ENCODE results near the gene LY6G6D. TPM values are rescaled to one million over a fixed set of nuclear protein-coding genes. Genes with fewer than 3 reads are reported as not detected.

Gene LY6G6D
- total RNA-seq, 1 experiment from 2014 or later = not detected

DNA sequence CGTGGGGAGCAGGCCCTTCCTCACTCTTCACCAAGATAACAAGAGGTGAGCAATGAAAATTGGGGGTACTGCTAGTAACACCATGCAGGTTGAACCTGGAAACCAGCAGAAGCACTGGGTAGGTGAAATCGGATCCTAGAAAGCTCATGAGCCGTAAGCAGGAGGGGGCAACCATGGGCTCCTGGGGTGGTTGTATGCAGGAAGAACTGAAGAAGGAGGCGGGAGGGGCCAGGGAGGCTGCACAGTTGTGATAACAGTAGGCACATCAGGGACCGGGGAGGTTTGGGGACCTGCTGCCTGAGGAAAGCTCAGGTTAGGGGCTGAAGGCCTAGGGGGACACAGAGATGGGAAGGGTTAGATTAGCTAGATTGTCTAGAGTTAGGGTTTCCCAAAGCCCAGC lies 28.7 kb upstream of the LY6G6D start:
- peaks cover 8% of the 10 kb centered on the region; the same call in 1 of the 2 replicates for H3K36me3 ChIP-seq (ENCODE audit: low read depth, low read length)
- no peaks in the 10 kb centered on the region for H3K79me2 ChIP-seq (ENCODE audit: low read length)
- no peaks in the 10 kb centered on the region for H4K20me1 ChIP-seq (ENCODE audit: low read length)
- ChIA-PET CTCF (no interaction called here), POLR2A (ENCODE audit: unreplicated experiment) (no interaction called here)
- DNase-seq (no peak), ATAC-seq (no peak)
- H2AFZ ChIP-seq (ENCODE audit: low read length) = no peak overlapping the region
- H3K4me2 ChIP-seq (ENCODE audit: low read length) = no peak overlapping the region
- TF ChIP-seq EZH2 (IDR thresholded peaks at IDR 0.05; ENCODE audit: low read length, unreplicated experiment) (no peak), EZH2phosphoT487 (IDR thresholded peaks at IDR 0.05; ENCODE audit: borderline replicate concordance, low read length) (no peak)
- TF ChIP-seq, protein P1, sequence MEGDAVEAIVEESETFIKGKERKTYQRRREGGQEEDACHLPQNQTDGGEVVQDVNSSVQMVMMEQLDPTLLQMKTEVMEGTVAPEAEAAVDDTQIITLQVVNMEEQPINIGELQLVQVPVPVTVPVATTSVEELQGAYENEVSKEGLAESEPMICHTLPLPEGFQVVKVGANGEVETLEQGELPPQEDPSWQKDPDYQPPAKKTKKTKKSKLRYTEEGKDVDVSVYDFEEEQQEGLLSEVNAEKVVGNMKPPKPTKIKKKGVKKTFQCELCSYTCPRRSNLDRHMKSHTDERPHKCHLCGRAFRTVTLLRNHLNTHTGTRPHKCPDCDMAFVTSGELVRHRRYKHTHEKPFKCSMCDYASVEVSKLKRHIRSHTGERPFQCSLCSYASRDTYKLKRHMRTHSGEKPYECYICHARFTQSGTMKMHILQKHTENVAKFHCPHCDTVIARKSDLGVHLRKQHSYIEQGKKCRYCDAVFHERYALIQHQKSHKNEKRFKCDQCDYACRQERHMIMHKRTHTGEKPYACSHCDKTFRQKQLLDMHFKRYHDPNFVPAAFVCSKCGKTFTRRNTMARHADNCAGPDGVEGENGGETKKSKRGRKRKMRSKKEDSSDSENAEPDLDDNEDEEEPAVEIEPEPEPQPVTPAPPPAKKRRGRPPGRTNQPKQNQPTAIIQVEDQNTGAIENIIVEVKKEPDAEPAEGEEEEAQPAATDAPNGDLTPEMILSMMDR (conservative IDR thresholded peaks at IDR 0.05; ENCODE audit: low read depth, low read length) = no peak
- intact Hi-C loops (cut with micrococcal nuclease) = loop anchor here (10.0 kb wide), 2 partner anchors 148 to 178 kb away; partner anchors contain the start of gene NEU1
- H3F3A ChIP-seq (ENCODE audit: low read length, unreplicated experiment) = no peaks in the 10 kb centered on the region
- H3K9me2 ChIP-seq (replicated peaks; ENCODE audit: low read length) = no peaks in the 10 kb centered on the region
- no peaks in the 10 kb centered on the region for H3K9me3 ChIP-seq (ENCODE audit: low read length)
- peaks cover 3% of the 10 kb centered on the region; the same call in 1 of the 2 replicates for H3K4me1 ChIP-seq (ENCODE audit: insufficient read depth, low read length)
- no peak overlapping the region for H3K27ac ChIP-seq (ENCODE audit: low read length)
- no TSS peak for BruUV-seq (replicated peaks)
- no peak overlapping the region for H3K4me3 ChIP-seq (ENCODE audit: low read length)
- no peaks in the 10 kb centered on the region for H3K27me3 ChIP-seq (ENCODE audit: low read length)
- H3K9ac ChIP-seq (ENCODE audit: low read length) = no peak overlapping the region

DNA sequence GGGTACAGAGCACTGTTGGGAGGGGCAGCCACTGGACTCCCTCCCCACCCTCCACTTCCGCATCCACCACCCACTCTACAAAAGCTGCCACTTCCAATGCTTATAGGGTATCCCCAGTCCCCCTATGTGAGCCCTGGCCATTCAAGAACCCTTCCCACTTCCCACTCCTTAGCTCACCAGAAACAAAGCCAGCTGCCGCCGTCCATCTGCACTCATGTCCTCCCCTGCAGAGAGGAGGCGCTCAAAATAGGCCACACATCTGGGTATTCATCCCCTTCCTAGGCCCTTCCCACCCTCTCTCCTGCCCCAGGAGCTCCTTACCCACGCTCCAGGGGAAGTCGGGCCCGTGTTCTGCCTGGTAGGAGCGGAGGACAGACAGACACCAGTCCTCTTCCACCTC lies 27.8 kb upstream of the LY6G6D start:
- CTCF ChIA-PET = no interaction called here
- POLR2A ChIA-PET (ENCODE audit: unreplicated experiment) = no interaction called here

More for the DNA sequence above, 27.8 kb upstream of the LY6G6D start:
- 0 out of 2 replicates have a peak, but pooled peaks cover 3% of the 10 kb centered on the region for H3K4me1 ChIP-seq (ENCODE audit: insufficient read depth, low read length)
- TF ChIP-seq EZH2 (IDR thresholded peaks at IDR 0.05; ENCODE audit: low read length, unreplicated experiment) (no peak), EZH2phosphoT487 (IDR thresholded peaks at IDR 0.05; ENCODE audit: borderline replicate concordance, low read length) (no peak)
- TF ChIP-seq, protein P1 (conservative IDR thresholded peaks at IDR 0.05; ENCODE audit: low read depth, low read length) = no peak
- no peaks in the 10 kb centered on the region for H3K27me3 ChIP-seq (ENCODE audit: low read length)
- DNase-seq = no peak
- no peaks in the 10 kb centered on the region for H3F3A ChIP-seq (ENCODE audit: low read length, unreplicated experiment)
- H3K36me3 ChIP-seq (ENCODE audit: low read depth, low read length) = peaks cover 8% of the 10 kb centered on the region; the same call in 1 of the 2 replicates
- no peaks in the 10 kb centered on the region for H3K9me3 ChIP-seq (ENCODE audit: low read length)
- H3K4me3 ChIP-seq (ENCODE audit: low read length) = no peak overlapping the region
- H3K4me2 ChIP-seq (ENCODE audit: low read length) = no peak overlapping the region
- H3K79me2 ChIP-seq (ENCODE audit: low read length) = no peaks in the 10 kb centered on the region
- no peak for ATAC-seq
- BruUV-seq (replicated peaks) = no TSS peak
- intact Hi-C loops (cut with micrococcal nuclease) = loop anchor here (10.0 kb wide), 2 partner anchors 147 to 177 kb away; partner anchors contain the start of gene NEU1
- no peak overlapping the region for H2AFZ ChIP-seq (ENCODE audit: low read length)
- H4K20me1 ChIP-seq (ENCODE audit: low read length) = no peaks in the 10 kb centered on the region
- H3K27ac ChIP-seq (ENCODE audit: low read length) = no peak overlapping the region
- no peaks in the 10 kb centered on the region for H3K9me2 ChIP-seq (replicated peaks; ENCODE audit: low read length)
- H3K9ac ChIP-seq (ENCODE audit: low read length) = no peak overlapping the region

All from PC-3 (cell line).